Mononuclear cell (primary cell): Measurements from ENCODE around the gene CAPG. TPM values are rescaled to one million over a fixed set of nuclear protein-coding genes. Genes with fewer than 3 reads are reported as not detected.
"Not testable (repeated sequence)": the region's sequence is repeated elsewhere in the genome, so short reads cannot be mapped to it uniquely, and the experiment has no call there.

Experiments used
- H3K27me3 ChIP-seq: 2 replicates; pipeline ENCODE4 v1.6.0; 2011; ENCODE audit warnings: low read length, control low read depth; ENCODE audit not compliant: insufficient read depth
- H3K4me1 ChIP-seq: 2 replicates; pipeline ENCODE4 v1.5.1; 2011; ENCODE audit warnings: mild to moderate bottlenecking, low read length, control low read depth; ENCODE audit not compliant: insufficient read depth
- H3K4me3 ChIP-seq: 2 replicates; pipeline ENCODE4 v1.5.1; 2011; ENCODE audit warnings: mild to moderate bottlenecking, low read length, moderate library complexity
- H3K9me3 ChIP-seq: 2 replicates; pipeline ENCODE4 v1.5.1; 2011; ENCODE audit warnings: low read depth, mild to moderate bottlenecking, control low read depth, low read length
- total RNA-seq: library from RNA; depleted of rRNA; stranded (reverse); fragments of >200 nt; gene quantifications from one replicate; pipeline ENCODE4 v1.2.3, GENCODE V29; 2012

The CAPG gene
- total RNA-seq, 1 donor = 107 TPM

DNA sequence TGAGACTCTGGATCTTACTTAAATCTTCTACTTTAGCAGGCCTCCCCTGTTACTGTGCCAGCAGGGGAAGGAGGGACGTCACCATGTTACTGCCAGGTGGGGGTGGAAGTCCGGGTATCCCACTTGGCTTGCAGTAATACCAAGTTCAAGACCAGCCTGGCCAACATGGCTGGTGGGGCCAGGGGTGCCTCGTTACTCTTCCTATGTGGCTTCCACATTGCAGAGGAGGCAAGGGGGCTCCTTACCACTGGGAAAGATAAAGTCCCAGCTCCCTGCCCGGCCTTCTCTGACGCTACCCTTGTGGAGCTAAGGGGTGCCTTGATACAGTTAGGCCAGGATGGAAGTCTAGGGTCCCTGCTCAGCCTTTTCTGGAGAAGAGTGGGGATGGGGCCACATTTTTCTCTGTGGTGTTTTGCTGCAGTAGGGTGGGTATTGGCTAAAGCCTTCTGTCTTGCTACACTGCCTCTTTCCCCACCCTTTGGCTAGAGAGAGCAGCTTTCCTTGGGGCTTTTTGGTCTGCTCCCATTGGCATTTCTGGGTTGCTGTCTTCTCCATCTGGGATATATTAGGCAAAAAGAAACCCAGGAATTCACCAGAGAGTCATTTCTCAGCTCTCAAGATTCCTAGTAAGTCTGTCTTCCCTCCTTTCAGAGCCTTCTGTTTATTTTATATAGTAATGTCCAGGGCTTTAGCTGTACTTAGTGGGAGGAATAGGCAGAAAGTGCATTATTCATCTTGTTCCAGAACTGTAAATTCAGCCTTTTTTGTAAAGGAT is 33.7 kb downstream of the CAPG start:
- Histone ChIP-seq H3K4me3 (no peak overlapping the region), H3K9me3 (peaks cover 6% of the 10 kb centered on the region), H3K27me3 (no peaks in the 10 kb centered on the region), H3K4me1 (no peaks in the 10 kb centered on the region)

- no peaks in the 10 kb centered on the region for H3K9me3 ChIP-seq
- H3K4me1 ChIP-seq = no peaks in the 10 kb centered on the region
Observed at GRCh38 chr2:85371045-85371444, 39.1 kb downstream of the CAPG start.

GRCh38 chr2:85369500-85369899 is 40.7 kb downstream of the CAPG start:
- Histone ChIP-seq H3K27me3 (no peaks in the 10 kb centered on the region), H3K4me1 (no peaks in the 10 kb centered on the region), H3K4me3 (no peak overlapping the region), H3K9me3 (no peaks in the 10 kb centered on the region)

More at GRCh38 chr2:85371045-85371444, 39.1 kb downstream of the CAPG start:
- no peak overlapping the region for H3K4me3 ChIP-seq
- H3K27me3 ChIP-seq = no peaks in the 10 kb centered on the region

- Histone ChIP-seq H3K4me1 (no peaks in the 10 kb centered on the region), H3K27me3 (no peaks in the 10 kb centered on the region), H3K4me3 (no peak overlapping the region), H3K9me3 (no peaks in the 10 kb centered on the region)
Observed at GRCh38 chr2:85368921-85369320, 41.2 kb downstream of the CAPG start.

DNA sequence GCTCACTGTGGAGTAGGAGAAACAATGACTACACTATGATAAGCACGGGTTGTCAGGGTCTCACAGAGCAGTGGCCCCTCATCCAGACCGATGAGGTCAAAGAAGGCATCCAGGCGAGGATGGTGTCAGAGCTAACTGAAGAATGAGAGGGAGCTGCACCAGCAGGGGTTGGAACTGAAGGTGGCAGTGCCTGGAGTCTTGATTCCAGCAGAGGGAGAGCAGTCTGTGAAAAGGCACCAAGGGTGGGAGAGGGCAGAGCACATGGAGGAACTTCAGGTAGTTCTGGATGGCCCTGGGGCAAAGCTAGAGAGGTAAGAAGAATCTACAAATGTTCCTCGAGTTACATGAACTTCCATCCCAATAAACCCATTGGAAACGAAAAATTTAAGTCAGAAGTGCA is 43.0 kb downstream of the CAPG start:
- no peaks in the 10 kb centered on the region for H3K27me3 ChIP-seq
- no peaks in the 10 kb centered on the region for H3K9me3 ChIP-seq
- H3K4me3 ChIP-seq = no peak overlapping the region
- H3K4me1 ChIP-seq = no peaks in the 10 kb centered on the region

GRCh38 chr2:85362653-85363387 is 47.3 kb downstream of the CAPG start:
- H3K27me3 ChIP-seq, H3K4me3 ChIP-seq, H3K4me1 ChIP-seq, H3K9me3 ChIP-seq: not testable (repeated sequence)

DNA sequence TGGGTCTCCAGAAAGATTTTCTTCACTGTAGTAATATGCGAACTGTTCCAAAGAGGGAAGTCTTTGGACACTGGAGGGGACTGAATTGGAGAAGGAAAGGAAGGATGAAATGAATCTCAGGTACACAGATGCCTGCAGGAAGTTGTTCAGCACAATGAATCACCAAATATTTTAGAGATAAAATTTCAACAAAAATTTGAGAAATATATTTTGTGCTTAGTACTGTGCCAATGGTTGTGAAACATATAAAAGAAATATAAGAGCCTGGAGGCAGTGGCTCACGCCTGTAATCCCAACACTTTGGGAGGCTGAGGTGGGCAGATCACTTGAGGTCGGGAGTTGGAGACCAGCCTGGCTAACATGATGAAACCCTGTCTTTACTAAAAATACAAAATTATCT is 52.4 kb downstream of the CAPG start:
- H3K4me3 ChIP-seq = no peak overlapping the region
- H3K9me3 ChIP-seq = no peaks in the 10 kb centered on the region
- H3K27me3 ChIP-seq = no peaks in the 10 kb centered on the region
- peaks cover 22% of the 10 kb centered on the region for H3K4me1 ChIP-seq

DNA sequence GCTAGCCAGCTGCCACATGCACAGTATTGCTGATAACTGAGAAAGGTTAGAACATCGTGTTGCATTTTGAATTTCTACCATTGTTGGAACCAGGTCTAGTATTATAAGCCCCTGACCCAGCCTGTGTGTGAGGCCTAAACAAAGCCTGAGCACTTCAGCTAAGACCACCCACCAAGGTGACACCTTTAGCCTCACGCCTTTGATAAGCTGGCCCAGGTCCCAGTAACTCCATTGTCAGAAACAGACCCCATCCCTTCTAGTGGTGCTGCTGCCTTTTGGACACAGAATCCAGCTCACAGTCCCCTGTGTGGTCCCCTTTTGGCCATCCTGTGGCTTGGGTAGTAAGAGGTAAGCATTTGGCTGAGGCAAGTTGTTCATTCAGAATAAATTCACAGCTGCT is 54.0 kb downstream of the CAPG start:
- no peaks in the 10 kb centered on the region for H3K9me3 ChIP-seq
- no peak overlapping the region for H3K4me3 ChIP-seq
- H3K4me1 ChIP-seq = peaks cover 22% of the 10 kb centered on the region
- H3K27me3 ChIP-seq = no peaks in the 10 kb centered on the region

GRCh38 chr2:85355521-85355920 is 54.6 kb downstream of the CAPG start:
- H3K4me1 ChIP-seq = peaks cover 22% of the 10 kb centered on the region
- H3K27me3 ChIP-seq = no peaks in the 10 kb centered on the region
- H3K9me3 ChIP-seq = no peaks in the 10 kb centered on the region
- peak overlapping the region; percentile 96 for H3K4me3 ChIP-seq

- Histone ChIP-seq H3K4me3 (peak overlapping the region; percentile 96), H3K9me3 (no peaks in the 10 kb centered on the region), H3K4me1 (peaks cover 22% of the 10 kb centered on the region), H3K27me3 (no peaks in the 10 kb centered on the region)
Observed at GRCh38 chr2:85355073-85355410, 55.1 kb downstream of the CAPG start.

DNA sequence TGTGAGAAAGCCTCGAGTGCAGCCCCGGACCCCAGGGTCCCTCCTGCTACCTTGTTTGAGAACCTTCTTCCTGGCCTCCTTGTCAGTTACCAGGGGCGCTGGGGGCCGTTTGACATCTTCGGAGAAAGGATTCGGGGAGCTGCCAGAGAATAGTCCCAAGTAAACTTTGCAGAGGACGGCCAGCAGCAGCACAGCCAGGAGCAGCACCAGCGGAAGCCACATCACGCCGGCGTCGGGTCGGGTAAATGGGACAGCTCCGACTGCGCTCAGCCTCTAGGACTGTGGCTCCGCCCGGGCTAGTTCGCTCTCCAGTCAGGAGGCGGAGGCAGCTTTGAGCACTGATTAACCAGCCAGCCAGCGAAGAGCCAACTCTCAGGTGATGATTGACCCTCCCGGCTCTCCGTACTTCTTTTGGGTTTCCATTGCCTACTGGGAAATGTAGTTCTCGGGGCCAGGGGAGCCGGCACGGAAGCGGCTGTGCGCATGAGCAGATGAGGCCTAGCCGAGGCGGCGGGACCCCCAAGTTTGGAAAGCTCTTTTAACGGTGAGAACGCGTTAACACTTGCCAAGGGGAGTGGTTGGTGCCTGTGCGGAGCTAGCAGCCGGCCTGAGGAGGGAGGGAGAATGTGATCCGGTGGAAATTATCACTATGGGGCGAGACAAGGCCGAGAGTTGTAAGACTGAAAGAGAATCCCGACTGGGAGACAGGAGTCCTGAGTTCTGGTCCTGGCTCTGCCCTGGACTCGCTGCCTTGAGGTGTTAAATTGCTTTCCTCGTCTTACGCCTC is 55.7 kb downstream of the CAPG start, which contains the start of the genes ELMOD3 and RETSAT:
ELMOD3 (plus strand) TSS at position 484 of the 787 bp plus-strand sequence. CDS start 2,430 bp downstream, outside the sequence.
RETSAT (minus strand) TSS at position 243 of the 787 bp plus-strand sequence; CDS start at position 222, 21 bp downstream.
- H3K4me1 ChIP-seq = peaks cover 22% of the 10 kb centered on the region
- H3K4me3 ChIP-seq = peak within 1 kb of the TSS; percentile 96

DNA sequence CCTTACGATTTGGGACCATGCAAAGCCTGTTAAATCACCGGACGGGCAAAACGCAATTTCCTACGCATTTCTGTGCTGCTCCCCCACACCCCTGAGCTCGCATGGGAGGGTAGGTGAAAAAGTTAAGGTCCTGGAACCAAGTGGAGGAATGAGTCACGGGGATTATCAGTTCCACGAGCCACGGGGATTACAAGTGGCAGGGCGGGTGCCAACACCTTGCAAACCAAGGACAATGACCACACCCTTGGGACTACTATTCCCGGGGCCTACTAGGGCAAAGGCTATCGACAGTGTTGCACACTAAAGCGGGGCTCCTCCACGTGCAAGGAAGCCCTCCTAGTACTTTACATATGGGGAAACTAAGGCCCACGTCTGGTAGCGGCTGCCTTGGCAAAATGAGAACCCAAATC is 56.3 kb downstream of the CAPG start:
- H3K9me3 ChIP-seq = no peaks in the 10 kb centered on the region
- no peaks in the 10 kb centered on the region for H3K27me3 ChIP-seq
- H3K4me1 ChIP-seq = peaks cover 22% of the 10 kb centered on the region
- peak overlapping the region; percentile 96 for H3K4me3 ChIP-seq

More for the DNA sequence above, 55.7 kb downstream of the CAPG start, which contains the start of the genes ELMOD3 and RETSAT:
- no peaks in the 10 kb centered on the region for H3K9me3 ChIP-seq
- H3K27me3 ChIP-seq = no peaks in the 10 kb centered on the region

DNA sequence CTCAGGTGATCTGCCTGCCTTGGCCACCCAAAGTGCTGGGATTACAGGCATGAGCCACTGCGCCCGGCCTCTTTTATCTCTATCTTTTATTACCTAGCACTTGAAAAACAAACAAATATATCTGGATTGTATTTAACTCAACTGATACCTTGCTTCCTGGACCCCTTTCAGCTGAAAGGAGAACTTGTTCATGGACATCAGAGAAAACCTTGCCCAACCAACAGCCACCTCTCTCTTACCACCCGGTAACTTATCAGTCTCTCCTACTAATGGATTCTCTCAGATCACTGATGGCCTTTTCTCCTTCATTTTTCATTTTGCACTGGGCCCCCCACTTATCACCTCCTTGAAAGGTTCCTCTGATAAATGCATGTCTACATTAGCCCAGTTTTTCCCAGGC is 62.6 kb downstream of the CAPG start:
- Histone ChIP-seq H3K9me3 (no peaks in the 10 kb centered on the region), H3K27me3 (no peaks in the 10 kb centered on the region)

More for the DNA sequence above, 62.6 kb downstream of the CAPG start:
- H3K4me1 ChIP-seq = no peaks in the 10 kb centered on the region
- no peak overlapping the region for H3K4me3 ChIP-seq
